A549 (cell line): ENCODE results near the gene CAPN8. TPM values are rescaled to one million over a fixed set of nuclear protein-coding genes. Genes with fewer than 3 reads are reported as not detected.
A peak's percentile ranks its signal among the peaks of the same experiment; 100 is the strongest.

Experiments
- ATAC-seq, 2 experiments: fragments of 200-7000 bp in 1 of 2; fragments of >200 bp in 1 of 2; cut with Nextera tagmentation in 1 of 2; cut with Tn5 transposase in 1 of 2; 3 replicates each; pipeline versions ENCODE4 v1.8.0 to v1.9.1; 2018 to 2020; ENCODE audit warnings: mild to moderate bottlenecking in 1 of 2, moderate library complexity in 1 of 2
- CTCF ChIA-PET: fragments of 300-600 bp; sonication (Branson Sonifier 250); formaldehyde crosslinking; extraction: SDS; loops from one replicate; lab custom pipeline; 2021; ENCODE audit warnings: antibody characterized with exemption, inconsistent platforms; lab: Yijun Ruan, JAX
- POLR2A ChIA-PET: fragments of 350-600 bp; formaldehyde crosslinking; extraction: SDS; loops from one replicate; lab custom pipeline; 2021; ENCODE audit warnings: antibody characterized with exemption, inconsistent platforms; lab: Yijun Ruan, JAX
- DNase-seq, 2 experiments: peaks; one replicate each; pipeline versions ENCODE4 v3.0.0 to v3.0.0-alpha.2; 2011 to 2016; ENCODE audit warnings: low read depth in 1 of 2, low spot score in 1 of 2
- FAIRE-seq: peaks from 2 replicates; lab custom pipeline; 2011; peaks lifted over from hg19 to GRCh38; lab: Jason Lieb, UNC
- H3K27ac ChIP-seq, 2 experiments: fragments of >200 bp; sonication (Bioruptor Twin); formaldehyde crosslinking; 3 replicates each; pipeline ENCODE4 v1.5.1; 2016 to 2017
- H3K4me1 ChIP-seq: fragments of >200 bp; sonication (Bioruptor Twin); formaldehyde crosslinking; 3 replicates; pipeline ENCODE4 v1.6.1; 2016
- H3K4me2 ChIP-seq: fragments of >200 bp; sonication (Bioruptor Twin); formaldehyde crosslinking; 3 replicates; pipeline ENCODE4 v1.6.1; 2016
- H3K4me3 ChIP-seq: fragments of >200 bp; sonication (Bioruptor Twin); formaldehyde crosslinking; 3 replicates; pipeline ENCODE4 v1.5.1; 2016
- H3K9me3 ChIP-seq: fragments of >200 bp; sonication (Bioruptor Twin); formaldehyde crosslinking; 3 replicates; pipeline ENCODE4 v1.6.1; 2016
- ATOH8 ChIP-seq: fragments of 250-450 bp; sonication (Bioruptor Pico); IDR thresholded peaks from 2 replicates; pipeline ENCODE4 v1.5.0; 2020; ENCODE audit warnings: low read depth, mild to moderate bottlenecking, moderate library complexity
- CEBPB ChIP-seq, 2 experiments: fragments of >200 bp in 1 of 2; sonication (Bioruptor Twin) in 1 of 2; formaldehyde crosslinking in 1 of 2; IDR thresholded peaks; 2 replicates each; pipeline ENCODE4 v1.6.1; 2012 to 2016
- CHD4 ChIP-seq: fragments of 200-600 bp; sonication (generic); IDR thresholded peaks from 2 replicates; pipeline ENCODE4 v1.6.1; 2016; ENCODE audit warnings: antibody characterized with exemption, mild to moderate bottlenecking, borderline replicate concordance
- CTCF ChIP-seq: fragments of >200 bp; sonication (Bioruptor Twin); formaldehyde crosslinking; IDR thresholded peaks from 3 replicates; pipeline ENCODE4 v1.5.1; 2016
- E2F6 ChIP-seq: IDR thresholded peaks from 2 replicates; pipeline ENCODE4 v1.6.1; 2012; ENCODE audit warnings: low read depth, borderline replicate concordance
- EHMT2 ChIP-seq: fragments of 200-600 bp; sonication (generic); IDR thresholded peaks from 2 replicates; pipeline ENCODE4 v1.6.1; 2016; ENCODE audit warnings: antibody characterized with exemption, low read depth, mild to moderate bottlenecking, moderate library complexity
- EP300 ChIP-seq, 2 experiments: fragments of >200 bp; sonication (Bioruptor Twin); formaldehyde crosslinking; IDR thresholded peaks; 2 replicates in 1 of 2; 3 replicates in 1 of 2; pipeline ENCODE4 v1.6.1; 2016 to 2017
- ESRRA ChIP-seq: fragments of 150-350 bp; IDR thresholded peaks from 2 replicates; pipeline ENCODE4 v1.6.1; 2014; ENCODE audit warnings: mild to moderate bottlenecking, low read length, borderline replicate concordance
- HDAC2 ChIP-seq: fragments of 200-600 bp; sonication (generic); IDR thresholded peaks from 2 replicates; pipeline ENCODE4 v1.6.1; 2016
- HMGXB4 ChIP-seq: fragments of 250-450 bp; sonication (Bioruptor Pico); IDR thresholded peaks from 2 replicates; pipeline ENCODE4 v1.5.0; 2021; ENCODE audit warnings: mild to moderate bottlenecking, moderate library complexity, borderline replicate concordance
- HOXB13 ChIP-seq: fragments of 250-450 bp; sonication (Bioruptor Pico); IDR thresholded peaks from 2 replicates; pipeline ENCODE4 v1.5.0; 2020; ENCODE audit warnings: low read depth, mild to moderate bottlenecking, moderate library complexity
- JUNB ChIP-seq: fragments of >200 bp; sonication (Bioruptor Twin); formaldehyde crosslinking; IDR thresholded peaks from 2 replicates; pipeline ENCODE4 v1.6.1; 2016
- MAFK ChIP-seq: fragments of 450-650 bp; IDR thresholded peaks from 2 replicates; pipeline ENCODE4 v1.6.1; 2014; ENCODE audit not compliant: partially characterized antibody
- MAZ ChIP-seq: fragments of 150-350 bp; IDR thresholded peaks from 2 replicates; pipeline ENCODE4 v1.6.1; 2014; ENCODE audit warnings: antibody characterized with exemption, low read depth, low read length, borderline replicate concordance
- NFE2L2 ChIP-seq: fragments of 150-350 bp; conservative IDR thresholded peaks from 2 replicates; pipeline ENCODE4 v1.6.1; 2014; ENCODE audit warnings: low read length
- NR3C1 ChIP-seq: fragments of >200 bp; sonication (Bioruptor Twin); formaldehyde crosslinking; IDR thresholded peaks from 3 replicates; pipeline ENCODE4 v1.6.1; 2017
- POLR2A ChIP-seq: IDR thresholded peaks from 2 replicates; pipeline ENCODE4 v1.6.1; 2012; ENCODE audit warnings: mild to moderate bottlenecking, low read length
- RCOR1 ChIP-seq: fragments of 150-350 bp; IDR thresholded peaks from 2 replicates; pipeline ENCODE4 v1.6.1; 2014; ENCODE audit warnings: antibody characterized with exemption, low read length, low read depth
- SREBF2 ChIP-seq: fragments of 450-650 bp; IDR thresholded peaks from 2 replicates; pipeline ENCODE4 v1.6.1; 2014; ENCODE audit warnings: mild to moderate bottlenecking, moderate library complexity
- TP53 ChIP-seq: fragments of 250-450 bp; sonication (Bioruptor Pico); IDR thresholded peaks from 2 replicates; pipeline ENCODE4 v1.5.0; 2021; ENCODE audit warnings: mild to moderate bottlenecking, moderate library complexity
- ZFP36 ChIP-seq: fragments of 450-650 bp; IDR thresholded peaks from 2 replicates; pipeline ENCODE4 v1.6.1; 2014; ENCODE audit warnings: borderline replicate concordance; ENCODE audit not compliant: partially characterized antibody
- ZNF302 ChIP-seq: fragments of 250-450 bp; sonication (Bioruptor Pico); IDR thresholded peaks from 2 replicates; pipeline ENCODE4 v1.9.0; 2021; ENCODE audit warnings: inconsistent platforms, mild to moderate bottlenecking, moderate library complexity
- WGBS: methylation state at CpG from one replicate; pipeline ENCODE4 v1.1.6; 2017; ENCODE audit errors: missing lambda C conversion rate; 5-methylcytosine and 5-hydroxymethylcytosine counted together
- polyA plus RNA-seq, 4 experiments: library from polyadenylated mRNA; depleted of rRNA in 3 of 4; stranded (reverse); fragments of >200 nt; fragmentation: RNase III in 1 of 4; extraction: RNeasy Plus Mini Kit Qiagen cat#74134 plus additional on column Dnase treatment in 1 of 4; gene quantifications; 2 replicates in 3 of 4; 3 replicates in 1 of 4; pipeline ENCODE4 v1.2.3, GENCODE V29; 2011 to 2017

The CAPN8 gene
- polyA plus RNA-seq, 2 of the 4 experiments (the other 2 are of a cell fraction), result 0.39 to 1.5 TPM

GRCh38 chr1:223551610-223552009 is 113.9 kb downstream of the CAPN8 start:
- no peak overlapping the region for H3K4me2 ChIP-seq
- no peak overlapping the region for H3K27ac ChIP-seq
- 0 out of 3 replicates have a peak, but pooled peaks cover 4% of the 10 kb centered on the region for H3K4me1 ChIP-seq
- no peak for ATAC-seq
- no peak for FAIRE-seq
- H3K9me3 ChIP-seq, result no peaks in the 10 kb centered on the region
- ChIA-PET POLR2A (no interaction called here), CTCF (interaction anchor here (0.6 to 1.6 kb wide), 3 partner anchors 198 to 611 kb away, joined by 3 read pairs; no protein-coding TSS in a partner anchor)
- WGBS, result 62% methylated on average over 3 of the region's 3 CpGs
- no peak for TF ChIP-seq HMGXB4 (CRISPR knock-in tag)
- no peak for TF ChIP-seq MAFK
- TF ChIP-seq NFE2L2, result no peak
- no peak for TF ChIP-seq ZFP36
- no peak for TF ChIP-seq HOXB13
- no peak for TF ChIP-seq SREBF2
- no peak overlapping the region for H3K4me3 ChIP-seq
- DNase-seq, result no peak

GRCh38 chr1:223549740-223550139 is 115.8 kb downstream of the CAPN8 start:
- no peaks in the 10 kb centered on the region for H3K9me3 ChIP-seq
- H3K4me2 ChIP-seq, result no peak overlapping the region
- H3K4me1 ChIP-seq, result 0 out of 3 replicates have a peak, but pooled peaks cover 4% of the 10 kb centered on the region
- ChIA-PET CTCF (interaction anchor here (1.4 to 2.2 kb wide), 5 partner anchors 7 to 416 kb away, joined by 4 to 10 read pairs (median 5); no protein-coding TSS in a partner anchor), POLR2A (no interaction called here)
- H3K4me3 ChIP-seq, result no peak overlapping the region
- no peak overlapping the region for H3K27ac ChIP-seq
- DNase-seq (no peak), FAIRE-seq (no peak), ATAC-seq (no peak)
- WGBS, result 53% methylated on average over 1 of the region's 1 CpG
- no peak for TF ChIP-seq CHD4
- TF ChIP-seq CEBPB (IDR thresholded peaks at IDR 0.05), result no peak
- no peak for TF ChIP-seq TP53
- peak; percentile 76; the same call in 1 of the 2 replicates for TF ChIP-seq ESRRA
- TF ChIP-seq, all 56 proteins: peak for 1

GRCh38 chr1:223547316-223548114 is 118.0 kb downstream of the CAPN8 start:
- 0 out of 3 replicates have a peak, but pooled peaks cover 4% of the 10 kb centered on the region for H3K4me1 ChIP-seq
- ChIA-PET POLR2A (no interaction called here), CTCF (interaction anchor here (2.2 kb wide), 1 partner anchor 10 kb away, joined by 9 read pairs; no protein-coding TSS in a partner anchor)
- 45% methylated on average over 7 of the region's 7 CpGs for WGBS
- no peak for DNase-seq
- no peak overlapping the region for H3K27ac ChIP-seq
- H3K4me3 ChIP-seq, result no peak overlapping the region
- no peak for FAIRE-seq
- no peak overlapping the region for H3K4me2 ChIP-seq
- H3K9me3 ChIP-seq, result no peaks in the 10 kb centered on the region
- TF ChIP-seq MAZ (no peak), SREBF2 (no peak), NR3C1 (no peak), CEBPB (IDR thresholded peaks at IDR 0.05) (no peak), RCOR1 (no peak), CTCF (no peak), HOXB13 (no peak), ZNF302 (no peak), HDAC2 (no peak), ATOH8 (CRISPR knock-in tag) (no peak), POLR2A (no peak), EHMT2 (no peak), EP300 (IDR thresholded peaks at IDR 0.05) (no peak), JUNB (no peak), ZFP36 (no peak), E2F6 (no peak)
- TF ChIP-seq, all 56 proteins: peak for 0
- ATAC-seq, result no peak
